ENCODE measurements around the gene GALM.

GALM gene

GRCh38 chr2:38631976-38632375 lies 33.9 kb upstream of the GALM start:
- no peak for ATAC-seq (ENCODE audit: low read depth)
- no peak for DNase-seq (ENCODE audit: low spot score)
- H3K27me3 ChIP-seq (ENCODE audit: insufficient read depth, poor library complexity, severe bottlenecking) = no peaks in the 10 kb centered on the region
- TF ChIP-seq CTCF (IDR thresholded peaks at IDR 0.05; ENCODE audit: poor library complexity, severe bottlenecking) = no peak
- no peaks in the 10 kb centered on the region for H3K9me3 ChIP-seq (ENCODE audit: severe bottlenecking)
- no peaks in the 10 kb centered on the region for H3K36me3 ChIP-seq (ENCODE audit: low read depth)
- no peak overlapping the region for H3K27ac ChIP-seq (ENCODE audit: poor library complexity, severe bottlenecking)
- H3K4me1 ChIP-seq (ENCODE audit: insufficient read depth, poor library complexity, severe bottlenecking) = no peaks in the 10 kb centered on the region
- H3K4me3 ChIP-seq (ENCODE audit: severe bottlenecking) = no peak overlapping the region

- ATAC-seq (ENCODE audit: low read depth) = no peak
- no peak for DNase-seq (ENCODE audit: low spot score)
- Histone ChIP-seq H3K9me3 (ENCODE audit: severe bottlenecking) (no peaks in the 10 kb centered on the region), H3K4me3 (ENCODE audit: severe bottlenecking) (no peak overlapping the region), H3K27me3 (ENCODE audit: insufficient read depth, poor library complexity, severe bottlenecking) (no peaks in the 10 kb centered on the region), H3K36me3 (ENCODE audit: low read depth) (no peaks in the 10 kb centered on the region), H3K4me1 (ENCODE audit: insufficient read depth, poor library complexity, severe bottlenecking) (no peaks in the 10 kb centered on the region), H3K27ac (ENCODE audit: poor library complexity, severe bottlenecking) (no peak overlapping the region)
- no peak for TF ChIP-seq CTCF (IDR thresholded peaks at IDR 0.05; ENCODE audit: poor library complexity, severe bottlenecking)
Measured at GRCh38 chr2:38632980-38633379, 32.9 kb upstream of the GALM start.

- Histone ChIP-seq H3K4me3 (ENCODE audit: severe bottlenecking) (no peak overlapping the region), H3K9me3 (ENCODE audit: severe bottlenecking) (no peaks in the 10 kb centered on the region), H3K27ac (ENCODE audit: poor library complexity, severe bottlenecking) (no peak overlapping the region), H3K27me3 (ENCODE audit: insufficient read depth, poor library complexity, severe bottlenecking) (no peaks in the 10 kb centered on the region), H3K36me3 (ENCODE audit: low read depth) (no peaks in the 10 kb centered on the region), H3K4me1 (ENCODE audit: insufficient read depth, poor library complexity, severe bottlenecking) (no peaks in the 10 kb centered on the region)
- DNase-seq (ENCODE audit: low spot score) = no peak
- ATAC-seq (ENCODE audit: low read depth) = no peak
- no peak for TF ChIP-seq CTCF (IDR thresholded peaks at IDR 0.05; ENCODE audit: poor library complexity, severe bottlenecking)
Measured at GRCh38 chr2:38633895-38634294, 32.0 kb upstream of the GALM start.

GRCh38 chr2:38634684-38635083 lies 31.2 kb upstream of the GALM start:
- no peaks in the 10 kb centered on the region for H3K4me1 ChIP-seq (ENCODE audit: insufficient read depth, poor library complexity, severe bottlenecking)
- DNase-seq (ENCODE audit: low spot score) (no peak), ATAC-seq (ENCODE audit: low read depth) (no peak)
- no peak overlapping the region for H3K27ac ChIP-seq (ENCODE audit: poor library complexity, severe bottlenecking)
- no peaks in the 10 kb centered on the region for H3K36me3 ChIP-seq (ENCODE audit: low read depth)
- H3K27me3 ChIP-seq (ENCODE audit: insufficient read depth, poor library complexity, severe bottlenecking) = no peaks in the 10 kb centered on the region
- no peak overlapping the region for H3K4me3 ChIP-seq (ENCODE audit: severe bottlenecking)
- TF ChIP-seq CTCF (IDR thresholded peaks at IDR 0.05; ENCODE audit: poor library complexity, severe bottlenecking) = no peak
- H3K9me3 ChIP-seq (ENCODE audit: severe bottlenecking) = no peaks in the 10 kb centered on the region

GRCh38 chr2:38635139-38635538 lies 30.8 kb upstream of the GALM start:
- H3K36me3 ChIP-seq (ENCODE audit: low read depth) = no peaks in the 10 kb centered on the region
- no peak overlapping the region for H3K27ac ChIP-seq (ENCODE audit: poor library complexity, severe bottlenecking)
- no peaks in the 10 kb centered on the region for H3K27me3 ChIP-seq (ENCODE audit: insufficient read depth, poor library complexity, severe bottlenecking)
- H3K9me3 ChIP-seq (ENCODE audit: severe bottlenecking) = no peaks in the 10 kb centered on the region
- H3K4me1 ChIP-seq (ENCODE audit: insufficient read depth, poor library complexity, severe bottlenecking) = no peaks in the 10 kb centered on the region
- H3K4me3 ChIP-seq (ENCODE audit: severe bottlenecking) = no peak overlapping the region
- DNase-seq (ENCODE audit: low spot score) (no peak), ATAC-seq (ENCODE audit: low read depth) (no peak)
- TF ChIP-seq CTCF (IDR thresholded peaks at IDR 0.05; ENCODE audit: poor library complexity, severe bottlenecking) = no peak

All from RWPE2 (cell line).